Neural cell (in vitro differentiated cells): ENCODE results near the gene COG8. TPM values are rescaled to one million over a fixed set of nuclear protein-coding genes. Genes with fewer than 3 reads are reported as not detected.

Source experiments
- H2AFZ ChIP-seq: fragments of 200-600, 300-800 bp; sonication (generic), shearing (Covaris generic); 2 replicates; pipeline ENCODE4 v1.6.0; 2014; ENCODE audit warnings: low read depth, mild to moderate bottlenecking, antibody characterized with exemption, low read length, moderate library complexity
- H3F3A ChIP-seq: fragments of 200-600 bp; shearing (Covaris generic); 2 replicates; pipeline ENCODE4 v1.6.1; 2016; ENCODE audit warnings: mild to moderate bottlenecking, moderate library complexity, mixed read lengths, antibody characterized with exemption, low read length; ENCODE audit not compliant: insufficient read depth, poor library complexity, severe bottlenecking
- H3K27ac ChIP-seq: fragments of 200-600, 300-800 bp; sonication (generic), shearing (Covaris generic); 2 replicates; pipeline ENCODE4 v1.5.1; 2014; ENCODE audit warnings: mild to moderate bottlenecking, low read length, moderate library complexity
- H3K27me3 ChIP-seq: fragments of 300-800, 200-600 bp; sonication (generic), shearing (Covaris generic); 2 replicates; pipeline ENCODE4 v1.6.0; 2014; ENCODE audit warnings: mild to moderate bottlenecking, low read depth, low read length, moderate library complexity; ENCODE audit not compliant: insufficient read depth
- H3K36me3 ChIP-seq: fragments of 300-800, 200-600 bp; sonication (generic), shearing (Covaris generic); 2 replicates; pipeline ENCODE4 v1.5.1; 2014; ENCODE audit warnings: mild to moderate bottlenecking, antibody characterized with exemption, low read length, moderate library complexity; ENCODE audit not compliant: insufficient read depth
- H3K4me2 ChIP-seq: fragments of 300-800, 200-600 bp; sonication (generic), shearing (Covaris generic); 2 replicates; pipeline ENCODE4 v1.6.0; 2014; ENCODE audit warnings: mild to moderate bottlenecking, low read length
- H3K4me3 ChIP-seq: fragments of 300-800, 200-600 bp; sonication (generic), shearing (Covaris generic); 2 replicates; pipeline ENCODE4 v1.5.1; 2014; ENCODE audit warnings: mild to moderate bottlenecking, low read length, moderate library complexity
- H3K79me2 ChIP-seq: fragments of 200-600 bp; shearing (Covaris generic); replicated peaks from 2 replicates; pipeline ENCODE4 v1.6.0; 2014; ENCODE audit warnings: mild to moderate bottlenecking, low read length, moderate library complexity; ENCODE audit not compliant: insufficient read depth
- H3K9ac ChIP-seq: fragments of 300-800, 200-600 bp; sonication (generic), shearing (Covaris generic); 2 replicates; pipeline ENCODE4 v1.6.1; 2016; ENCODE audit warnings: mild to moderate bottlenecking, low read length, mixed read lengths
- H3K9me2 ChIP-seq: fragments of 200-600 bp; shearing (Covaris generic); 2 replicates; pipeline ENCODE4 v1.6.1; 2016; ENCODE audit warnings: mild to moderate bottlenecking, low read length, mixed read lengths; ENCODE audit not compliant: insufficient read depth
- H3K9me3 ChIP-seq: fragments of 200-600, 300-800 bp; sonication (generic), shearing (Covaris generic); 2 replicates; pipeline ENCODE4 v1.6.1; 2016; ENCODE audit warnings: mild to moderate bottlenecking, mixed run types, low read length, moderate library complexity, mixed read lengths
- H4K20me1 ChIP-seq: fragments of 200-600 bp; shearing (Covaris generic); 2 replicates; pipeline ENCODE4 v1.6.1; 2016; ENCODE audit warnings: mild to moderate bottlenecking, mixed run types; ENCODE audit not compliant: insufficient read depth
- CTCF ChIP-seq: fragments of 450-650 bp; IDR thresholded peaks from 2 replicates; pipeline ENCODE4 v1.5.1; 2014; ENCODE audit warnings: antibody characterized with exemption, mild to moderate bottlenecking, moderate library complexity; ENCODE audit not compliant: poor library complexity, severe bottlenecking
- EP300 ChIP-seq: fragments of 450-650 bp; conservative IDR thresholded peaks from 2 replicates; pipeline ENCODE4 v1.6.1; 2014; ENCODE audit warnings: antibody characterized with exemption, mild to moderate bottlenecking, moderate library complexity; ENCODE audit not compliant: poor library complexity, severe bottlenecking
- EZH2 ChIP-seq: fragments of 200-600, 300-800 bp; shearing (Covaris generic), sonication (generic); IDR thresholded peaks from 2 replicates; pipeline ENCODE4 v1.6.1; 2014; ENCODE audit warnings: antibody characterized with exemption, low read length, borderline replicate concordance, mild to moderate bottlenecking; ENCODE audit not compliant: insufficient read depth, poor library complexity, severe bottlenecking
- MXI1 ChIP-seq: fragments of 450-650 bp; conservative IDR thresholded peaks from 2 replicates; pipeline ENCODE4 v1.6.1; 2014; ENCODE audit warnings: antibody characterized with exemption, mild to moderate bottlenecking; ENCODE audit not compliant: poor library complexity, severe bottlenecking
- POLR2AphosphoS5 ChIP-seq: IDR thresholded peaks from 2 replicates; pipeline ENCODE4 v1.6.1; 2012
- RAD21 ChIP-seq: fragments of 450-650 bp; conservative IDR thresholded peaks from 2 replicates; pipeline ENCODE4 v1.6.1; 2014; ENCODE audit warnings: antibody characterized with exemption, mild to moderate bottlenecking, moderate library complexity
- REST ChIP-seq: IDR thresholded peaks from 2 replicates; pipeline ENCODE4 v1.6.1; 2012; ENCODE audit warnings: borderline replicate concordance
- SMC3 ChIP-seq: fragments of 450-650 bp; conservative IDR thresholded peaks from 2 replicates; pipeline ENCODE4 v1.6.1; 2014; ENCODE audit warnings: antibody characterized with exemption, mild to moderate bottlenecking, moderate library complexity; ENCODE audit not compliant: poor library complexity
- TAF1 ChIP-seq: IDR thresholded peaks from 2 replicates; pipeline ENCODE4 v1.6.1; 2012; ENCODE audit warnings: low read depth
- polyA plus RNA-seq: library from polyadenylated mRNA; depleted of rRNA; stranded (reverse); fragments of >200 nt; gene quantifications from 2 replicates; pipeline ENCODE4 v1.2.3, GENCODE V29; 2014

COG8 gene
- polyA plus RNA-seq, 1 donor from 2014 or later, result 27.8 TPM

GRCh38 chr16:69327585-69328310 is 11.6 kb downstream of the COG8 start:
- Histone ChIP-seq H3F3A (no peaks in the 10 kb centered on the region), H3K36me3 (peaks cover 9% of the 10 kb centered on the region), H4K20me1 (peaks cover 6% of the 10 kb centered on the region), H2AFZ (no peak overlapping the region), H3K27me3 (no peaks in the 10 kb centered on the region), H3K9me2 (no peaks in the 10 kb centered on the region), H3K27ac (no peak overlapping the region), H3K79me2 (peaks cover 34% of the 10 kb centered on the region), H3K9me3 (no peaks in the 10 kb centered on the region), H3K4me2 (no peak overlapping the region), H3K9ac (no peak overlapping the region), H3K4me3 (peak overlapping the region; percentile 80)
- TF ChIP-seq EZH2 (no peak), RAD21 (no peak), CTCF (no peak), EP300 (no peak), REST (no peak), POLR2AphosphoS5 (no peak), TAF1 (no peak), SMC3 (no peak), MXI1 (no peak)

GRCh38 chr16:69326172-69326873 is 13.0 kb downstream of the COG8 start:
- no peak overlapping the region for H3K4me2 ChIP-seq
- no peak overlapping the region for H2AFZ ChIP-seq
- peaks cover 6% of the 10 kb centered on the region for H4K20me1 ChIP-seq
- no peak overlapping the region for H3K27ac ChIP-seq
- no peak overlapping the region for H3K4me3 ChIP-seq
- H3K9ac ChIP-seq, result no peak overlapping the region
- H3K9me3 ChIP-seq, result no peaks in the 10 kb centered on the region
- TF ChIP-seq REST, result no peak
- TF ChIP-seq RAD21, result no peak
- H3F3A ChIP-seq, result no peaks in the 10 kb centered on the region
- H3K36me3 ChIP-seq, result peaks cover 9% of the 10 kb centered on the region
- no peaks in the 10 kb centered on the region for H3K9me2 ChIP-seq
- H3K79me2 ChIP-seq, result peaks cover 34% of the 10 kb centered on the region
- no peaks in the 10 kb centered on the region for H3K27me3 ChIP-seq
